ENCODE results near the gene TNNT3. TPM values are rescaled to one million over a fixed set of nuclear protein-coding genes. Genes with fewer than 3 reads are reported as not detected.

TNNT3 gene
- total RNA-seq, 1 experiment from 2014 or later = 0.71 TPM

DNA sequence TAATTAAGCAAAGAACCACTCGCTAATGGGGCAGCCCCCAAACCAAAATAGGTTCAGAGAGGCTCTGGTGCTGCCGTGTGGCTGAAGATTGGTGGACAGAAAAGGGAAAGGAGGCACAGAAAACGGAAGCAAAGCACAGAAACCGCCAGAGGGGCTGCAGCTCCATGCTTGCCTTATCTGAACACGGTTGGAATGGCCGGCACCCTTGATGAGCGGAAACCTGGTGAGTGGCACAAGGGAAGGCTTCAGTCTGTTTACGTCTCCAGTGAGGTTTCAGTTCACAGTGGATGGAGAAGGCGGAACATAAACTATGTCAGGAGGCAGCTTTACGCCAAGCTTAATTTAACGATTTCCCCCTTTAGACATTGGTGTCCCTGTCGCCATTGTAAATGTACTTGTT is 22.6 kb upstream of the TNNT3 start:
- intact Hi-C loops (cut with micrococcal nuclease) = loop anchor here (10.0 kb wide), 1 partner anchor 48 kb away; the partner anchor contains the start of gene MRPL23
- Histone ChIP-seq H3K4me1 (ENCODE audit: control insufficient read depth in 1 of 2, insufficient read depth in 2 of 2, low read length in 2 of 2) (no peaks in the 10 kb centered on the region), H3K9me2 (ENCODE audit: insufficient read depth) (no peaks in the 10 kb centered on the region), H3K9ac (ENCODE audit: low read length) (no peak overlapping the region), H2AFZ (ENCODE audit: low read depth, low read length, poor library complexity, severe bottlenecking) (no peak overlapping the region), H3K4me2 (ENCODE audit: low read length) (no peak overlapping the region), H3K9me3 (ENCODE audit: control insufficient read depth in 1 of 2, insufficient read depth in 1 of 2, low read depth in 1 of 2, low read length in 2 of 2) (no peaks in the 10 kb centered on the region), H3K4me3 (replicated peaks in 1 of 2; ENCODE audit: low read depth in 1 of 2, low read length in 2 of 2) (no peak overlapping the region), H3K36me3 (ENCODE audit: control insufficient read depth in 1 of 2, insufficient read depth in 2 of 2, low read length in 2 of 2) (no peaks in the 10 kb centered on the region), H3K27me3 (ENCODE audit: insufficient read depth, low read length) (peaks cover 21% of the 10 kb centered on the region), H3K79me2 (ENCODE audit: insufficient read depth, low read length) (no peaks in the 10 kb centered on the region), H3K27ac (ENCODE audit: low read depth, low read length) (no peak overlapping the region), H4K20me1 (ENCODE audit: insufficient read depth) (no peaks in the 10 kb centered on the region)
- ChIA-PET CTCF (no interaction called here), RAD21 (ENCODE audit: low non-redundant PET in 1 of 2, low total read pairs in 2 of 2, uncharacterized antibody in 2 of 2, unreplicated experiment in 2 of 2) (no interaction called here), POLR2A (no interaction called here)
- no peak for TF ChIP-seq SP1 (IDR thresholded peaks at IDR 0.05; ENCODE audit: low read depth)
- no peak for TF ChIP-seq ZFX (IDR thresholded peaks at IDR 0.05)
- no peak for TF ChIP-seq POLR2A (IDR thresholded peaks at IDR 0.05; ENCODE audit: borderline replicate concordance, extremely low read depth, insufficient read depth, insufficient read length)
- no peak for TF ChIP-seq FOSL1 (IDR thresholded peaks at IDR 0.05; ENCODE audit: low read depth)
- TF ChIP-seq SIN3A (IDR thresholded peaks at IDR 0.05; ENCODE audit: low read depth) = no peak
- TF ChIP-seq SRF (IDR thresholded peaks at IDR 0.05; ENCODE audit: low read depth) = no peak
- no peak for TF ChIP-seq ELF1 (IDR thresholded peaks at IDR 0.05; ENCODE audit: borderline replicate concordance, low read depth)
- no peak for TF ChIP-seq EZH2 (IDR thresholded peaks at IDR 0.05)
- TF ChIP-seq TCF7L2 (IDR thresholded peaks at IDR 0.05; ENCODE audit: borderline replicate concordance, extremely low read depth, insufficient read depth, insufficient read length) = no peak
- no peak for TF ChIP-seq EGR1 (IDR thresholded peaks at IDR 0.05; ENCODE audit: low read depth)
- TF ChIP-seq ZNF274 (IDR thresholded peaks at IDR 0.05; ENCODE audit: low read depth, low read length) = no peak
- TF ChIP-seq, protein P1, sequence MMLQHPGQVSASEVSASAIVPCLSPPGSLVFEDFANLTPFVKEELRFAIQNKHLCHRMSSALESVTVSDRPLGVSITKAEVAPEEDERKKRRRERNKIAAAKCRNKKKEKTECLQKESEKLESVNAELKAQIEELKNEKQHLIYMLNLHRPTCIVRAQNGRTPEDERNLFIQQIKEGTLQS (IDR thresholded peaks at IDR 0.05) = no peak
- no peak for TF ChIP-seq RAD21 (IDR thresholded peaks at IDR 0.05; ENCODE audit: low read depth)
- TF ChIP-seq, protein P2, sequence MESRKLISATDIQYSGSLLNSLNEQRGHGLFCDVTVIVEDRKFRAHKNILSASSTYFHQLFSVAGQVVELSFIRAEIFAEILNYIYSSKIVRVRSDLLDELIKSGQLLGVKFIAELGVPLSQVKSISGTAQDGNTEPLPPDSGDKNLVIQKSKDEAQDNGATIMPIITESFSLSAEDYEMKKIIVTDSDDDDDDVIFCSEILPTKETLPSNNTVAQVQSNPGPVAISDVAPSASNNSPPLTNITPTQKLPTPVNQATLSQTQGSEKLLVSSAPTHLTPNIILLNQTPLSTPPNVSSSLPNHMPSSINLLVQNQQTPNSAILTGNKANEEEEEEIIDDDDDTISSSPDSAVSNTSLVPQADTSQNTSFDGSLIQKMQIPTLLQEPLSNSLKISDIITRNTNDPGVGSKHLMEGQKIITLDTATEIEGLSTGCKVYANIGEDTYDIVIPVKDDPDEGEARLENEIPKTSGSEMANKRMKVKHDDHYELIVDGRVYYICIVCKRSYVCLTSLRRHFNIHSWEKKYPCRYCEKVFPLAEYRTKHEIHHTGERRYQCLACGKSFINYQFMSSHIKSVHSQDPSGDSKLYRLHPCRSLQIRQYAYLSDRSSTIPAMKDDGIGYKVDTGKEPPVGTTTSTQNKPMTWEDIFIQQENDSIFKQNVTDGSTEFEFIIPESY (IDR thresholded peaks at IDR 0.05; ENCODE audit: extremely low read depth, insufficient replicate concordance, low read length) = no peak
- no peak for TF ChIP-seq CEBPB (IDR thresholded peaks at IDR 0.05; ENCODE audit: low read depth)
- no peak for TF ChIP-seq CBX3 (IDR thresholded peaks at IDR 0.05; ENCODE audit: low read depth)
- TF ChIP-seq, protein P3, sequence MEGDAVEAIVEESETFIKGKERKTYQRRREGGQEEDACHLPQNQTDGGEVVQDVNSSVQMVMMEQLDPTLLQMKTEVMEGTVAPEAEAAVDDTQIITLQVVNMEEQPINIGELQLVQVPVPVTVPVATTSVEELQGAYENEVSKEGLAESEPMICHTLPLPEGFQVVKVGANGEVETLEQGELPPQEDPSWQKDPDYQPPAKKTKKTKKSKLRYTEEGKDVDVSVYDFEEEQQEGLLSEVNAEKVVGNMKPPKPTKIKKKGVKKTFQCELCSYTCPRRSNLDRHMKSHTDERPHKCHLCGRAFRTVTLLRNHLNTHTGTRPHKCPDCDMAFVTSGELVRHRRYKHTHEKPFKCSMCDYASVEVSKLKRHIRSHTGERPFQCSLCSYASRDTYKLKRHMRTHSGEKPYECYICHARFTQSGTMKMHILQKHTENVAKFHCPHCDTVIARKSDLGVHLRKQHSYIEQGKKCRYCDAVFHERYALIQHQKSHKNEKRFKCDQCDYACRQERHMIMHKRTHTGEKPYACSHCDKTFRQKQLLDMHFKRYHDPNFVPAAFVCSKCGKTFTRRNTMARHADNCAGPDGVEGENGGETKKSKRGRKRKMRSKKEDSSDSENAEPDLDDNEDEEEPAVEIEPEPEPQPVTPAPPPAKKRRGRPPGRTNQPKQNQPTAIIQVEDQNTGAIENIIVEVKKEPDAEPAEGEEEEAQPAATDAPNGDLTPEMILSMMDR (IDR thresholded peaks at IDR 0.05 in 2 of 3, conservative IDR thresholded peaks at IDR 0.05 in 1 of 3; ENCODE audit: borderline replicate concordance in 1 of 3, insufficient read depth in 1 of 3, low read depth in 2 of 3, low read length in 2 of 3) = no peak
- TF ChIP-seq YY1 (IDR thresholded peaks at IDR 0.05; ENCODE audit: extremely low read depth, insufficient replicate concordance, low read depth, low read length) = no peak
- no TSS peak for BruUV-seq (replicated peaks)
- no peak for ATAC-seq
- DNase-seq (ENCODE audit: low read depth, low spot score) = no peak
